HS-5 (cell line): ENCODE measurements around the gene APOC4.
"Not testable (repeated sequence)": the region's sequence is repeated elsewhere in the genome, so short reads cannot be mapped to it uniquely, and the experiment has no call there.

Experiments used
- DNase-seq: peaks from one replicate; pipeline ENCODE4 v3.0.0-alpha.2; 2012; ENCODE audit warnings: low read depth

The APOC4 gene

GRCh38 chr19:44942067-44942571, at the start of gene APOC4:
Gene APOC4, plus strand, starts transcription at chr19:44942237. Its CDS starts 41 bp downstream, at chr19:44942278.
- DNase-seq, result no peak

GRCh38 chr19:44892932-44893331, 49.1 kb upstream of the APOC4 start:
- DNase-seq, result no peak

- no peak for DNase-seq
Measured at GRCh38 chr19:44893332-44894051, 48.5 kb upstream of the APOC4 start.

GRCh38 chr19:44894052-44894400, 48.0 kb upstream of the APOC4 start:
- no peak for DNase-seq

GRCh38 chr19:44894946-44895345, 47.1 kb upstream of the APOC4 start:
- no peak for DNase-seq

- no peak for DNase-seq
Measured at GRCh38 chr19:44897835-44898234, 44.2 kb upstream of the APOC4 start.

- no peak for DNase-seq
Measured at GRCh38 chr19:44900328-44901244, 41.5 kb upstream of the APOC4 start.

GRCh38 chr19:44903216-44903601, 38.8 kb upstream of the APOC4 start:
- no peak for DNase-seq

- DNase-seq, result no peak
Measured at GRCh38 chr19:44903602-44904425, 38.2 kb upstream of the APOC4 start.

- no peak for DNase-seq
Measured at GRCh38 chr19:44904426-44904994, 37.5 kb upstream of the APOC4 start.

GRCh38 chr19:44905437-44906160, 36.4 kb upstream of the APOC4 start, which contains the start of gene APOE:
Gene APOE, plus strand, starts transcription at chr19:44905796. Its CDS starts 829 bp downstream, at chr19:44906625.
- DNase-seq, result no peak

GRCh38 chr19:44907613-44908012, 34.4 kb upstream of the APOC4 start:
- DNase-seq, result no peak

GRCh38 chr19:44908074-44908835, 33.8 kb upstream of the APOC4 start:
- DNase-seq, result no peak

- DNase-seq, result no peak
Measured at GRCh38 chr19:44908836-44909261, 33.2 kb upstream of the APOC4 start.

- DNase-seq, result no peak
Measured at GRCh38 chr19:44909775-44910174, 32.3 kb upstream of the APOC4 start.

GRCh38 chr19:44911896-44912295, 30.1 kb upstream of the APOC4 start:
- not testable (repeated sequence) for DNase-seq

- no peak for DNase-seq
Measured at GRCh38 chr19:44912854-44913253, 29.2 kb upstream of the APOC4 start.

GRCh38 chr19:44913512-44914432, 28.3 kb upstream of the APOC4 start:
- DNase-seq, result not testable (repeated sequence)
